Suprapubic skin (tissue), 3 donors: ENCODE data around the gene SCG2.

Experiments used
- CTCF ChIP-seq, 2 donors: fragments of 200-600 bp in 1 of 2; fragments of 450-650 bp in 1 of 2; sonication (generic) in 1 of 2; IDR thresholded peaks; one replicate each; pipeline ENCODE4 v1.5.1; 2016 to 2019; ENCODE audit warnings: antibody characterized with exemption in 2 of 2, mild to moderate bottlenecking in 1 of 2, moderate library complexity in 1 of 2
- POLR2AphosphoS5 ChIP-seq, 3 donors: sonication (generic); formaldehyde crosslinking; IDR thresholded peaks; one replicate each; pipeline ENCODE4 v1.6.1; 2017; ENCODE audit warnings: antibody characterized with exemption in 3 of 3

DNA sequence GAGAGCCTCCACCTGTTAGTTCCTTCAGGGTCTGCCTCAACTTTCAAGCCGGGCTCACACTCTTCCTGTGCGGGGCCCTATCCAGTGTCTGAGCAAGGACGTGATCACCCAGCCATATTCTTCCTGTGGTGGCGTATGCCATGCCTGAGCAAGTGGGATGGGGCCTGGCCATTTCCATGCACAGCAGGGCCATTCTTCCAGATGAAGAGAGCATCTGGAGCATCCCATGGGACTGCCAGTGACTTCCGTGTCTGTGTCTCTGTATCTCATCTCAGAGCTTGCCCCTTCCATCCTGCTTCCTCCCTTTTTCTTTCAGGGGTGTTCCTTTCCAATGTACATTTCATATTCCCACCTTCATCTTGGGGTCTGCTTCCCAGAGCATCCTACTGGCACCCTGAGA is 20.2 kb downstream of the SCG2 start:
- TF ChIP-seq CTCF (IDR thresholded peaks at IDR 0.05) = no peak
- no peak for TF ChIP-seq POLR2AphosphoS5 (IDR thresholded peaks at IDR 0.05)
